GM12864 (cell line): Measurements from ENCODE around the gene PLEKHF1.

ENCODE experiments used
- DNase-seq: peaks from one replicate; pipeline ENCODE4 v3.0.0-alpha.2; 2011; ENCODE audit warnings: low read depth
- H3K4me3 ChIP-seq: 2 replicates; pipeline ENCODE4 v1.5.1; 2011; ENCODE audit warnings: mild to moderate bottlenecking, low read depth, low read length, control low read depth
- TF ChIP-seq, protein P1 (sequence below): IDR thresholded peaks from 2 replicates; pipeline ENCODE4 v1.5.1; 2011; ENCODE audit warnings: low read depth, mild to moderate bottlenecking, moderate library complexity, low read length, control low read depth, inconsistent platforms; ENCODE audit errors: missing control alignments

Gene PLEKHF1

DNA sequence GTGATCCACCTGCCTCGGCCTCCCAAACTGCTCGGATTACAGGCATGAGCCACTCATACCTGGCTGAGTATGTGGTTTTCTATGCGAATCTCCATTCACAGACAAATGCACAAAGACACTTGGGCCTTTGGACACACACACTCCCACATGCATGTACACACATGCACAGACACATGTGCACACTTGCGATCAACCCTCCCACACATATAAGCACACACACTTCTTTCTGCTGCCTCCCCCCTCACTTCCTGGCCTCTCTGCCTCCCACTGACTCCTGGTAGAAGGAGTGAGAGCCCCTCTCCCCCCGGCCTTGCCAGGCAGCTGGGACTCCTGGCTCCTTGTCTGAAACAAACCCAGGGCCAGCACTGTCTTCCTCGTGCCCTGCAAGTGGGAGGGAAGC lies 29.3 kb upstream of the PLEKHF1 start:
- no peak for DNase-seq
- no peak overlapping the region for H3K4me3 ChIP-seq
- TF ChIP-seq, protein P1, sequence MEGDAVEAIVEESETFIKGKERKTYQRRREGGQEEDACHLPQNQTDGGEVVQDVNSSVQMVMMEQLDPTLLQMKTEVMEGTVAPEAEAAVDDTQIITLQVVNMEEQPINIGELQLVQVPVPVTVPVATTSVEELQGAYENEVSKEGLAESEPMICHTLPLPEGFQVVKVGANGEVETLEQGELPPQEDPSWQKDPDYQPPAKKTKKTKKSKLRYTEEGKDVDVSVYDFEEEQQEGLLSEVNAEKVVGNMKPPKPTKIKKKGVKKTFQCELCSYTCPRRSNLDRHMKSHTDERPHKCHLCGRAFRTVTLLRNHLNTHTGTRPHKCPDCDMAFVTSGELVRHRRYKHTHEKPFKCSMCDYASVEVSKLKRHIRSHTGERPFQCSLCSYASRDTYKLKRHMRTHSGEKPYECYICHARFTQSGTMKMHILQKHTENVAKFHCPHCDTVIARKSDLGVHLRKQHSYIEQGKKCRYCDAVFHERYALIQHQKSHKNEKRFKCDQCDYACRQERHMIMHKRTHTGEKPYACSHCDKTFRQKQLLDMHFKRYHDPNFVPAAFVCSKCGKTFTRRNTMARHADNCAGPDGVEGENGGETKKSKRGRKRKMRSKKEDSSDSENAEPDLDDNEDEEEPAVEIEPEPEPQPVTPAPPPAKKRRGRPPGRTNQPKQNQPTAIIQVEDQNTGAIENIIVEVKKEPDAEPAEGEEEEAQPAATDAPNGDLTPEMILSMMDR, result no peak

- TF ChIP-seq, protein P1, result no peak
- no peak for DNase-seq
- H3K4me3 ChIP-seq, result no peak overlapping the region
These were observed 28.5 kb upstream of the PLEKHF1 start for GRCh38 chr19:29636553-29637360.

GRCh38 chr19:29639086-29639485 lies 26.2 kb upstream of the PLEKHF1 start:
- H3K4me3 ChIP-seq, result no peak overlapping the region
- no peak for DNase-seq
- TF ChIP-seq, protein P1, result no peak

DNA sequence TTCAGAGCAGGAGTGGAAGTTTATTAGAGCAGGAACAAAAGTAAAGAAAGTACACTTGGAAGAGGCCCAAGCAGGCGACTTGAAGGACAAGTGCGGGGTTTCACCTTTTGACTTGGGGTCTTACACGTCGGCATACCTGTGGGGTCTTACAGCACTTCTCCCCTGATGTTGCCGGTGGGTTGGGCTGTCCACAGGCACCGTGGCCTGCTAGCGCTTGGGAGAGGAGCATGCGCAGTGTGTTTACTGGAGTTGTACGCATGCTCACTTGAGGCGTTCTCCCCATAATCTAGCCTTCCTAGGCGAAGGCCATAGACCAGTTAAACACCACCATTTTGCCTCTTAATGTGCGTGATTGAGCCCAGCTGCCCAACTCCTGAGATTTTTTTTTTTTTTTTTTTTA lies 25.0 kb upstream of the PLEKHF1 start:
- DNase-seq, result no peak
- TF ChIP-seq, protein P1, result no peak
- H3K4me3 ChIP-seq, result no peak overlapping the region

- no peak overlapping the region for H3K4me3 ChIP-seq
- TF ChIP-seq, protein P1, result no peak
- no peak for DNase-seq
These were observed 23.7 kb upstream of the PLEKHF1 start for GRCh38 chr19:29641597-29641996.

DNA sequence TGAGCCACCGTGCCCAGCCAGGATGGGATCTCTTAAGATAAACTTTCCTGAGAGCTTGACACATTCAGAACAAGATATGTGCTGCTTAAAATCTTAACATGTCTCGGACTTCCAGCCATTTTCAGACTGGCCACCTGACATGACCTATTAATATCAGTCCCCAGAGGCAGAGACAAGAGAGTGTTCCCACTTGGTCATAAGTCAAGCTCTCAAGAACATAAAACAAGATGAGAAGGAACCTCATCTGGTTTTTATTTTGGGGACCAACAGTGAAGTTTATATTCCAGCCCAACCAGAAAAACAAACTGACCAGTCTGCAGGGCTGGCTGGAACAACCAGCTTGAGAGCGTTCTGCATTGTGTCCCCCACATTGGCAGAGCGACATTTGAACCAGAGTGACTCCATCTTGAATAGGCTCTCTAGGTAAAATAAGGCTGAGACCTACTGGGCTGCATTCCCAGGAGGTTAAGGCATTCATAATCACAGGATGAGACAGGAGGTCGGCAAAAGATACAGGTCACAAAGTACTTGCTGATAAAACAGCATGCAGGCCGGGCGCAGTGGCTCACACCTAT lies 21.8 kb upstream of the PLEKHF1 start:
- no peak for DNase-seq

More for the DNA sequence above, 21.8 kb upstream of the PLEKHF1 start:
- TF ChIP-seq, protein P1, result no peak
- H3K4me3 ChIP-seq, result no peak overlapping the region
